Measurements from ENCODE around the gene AP2A1.

DNA sequence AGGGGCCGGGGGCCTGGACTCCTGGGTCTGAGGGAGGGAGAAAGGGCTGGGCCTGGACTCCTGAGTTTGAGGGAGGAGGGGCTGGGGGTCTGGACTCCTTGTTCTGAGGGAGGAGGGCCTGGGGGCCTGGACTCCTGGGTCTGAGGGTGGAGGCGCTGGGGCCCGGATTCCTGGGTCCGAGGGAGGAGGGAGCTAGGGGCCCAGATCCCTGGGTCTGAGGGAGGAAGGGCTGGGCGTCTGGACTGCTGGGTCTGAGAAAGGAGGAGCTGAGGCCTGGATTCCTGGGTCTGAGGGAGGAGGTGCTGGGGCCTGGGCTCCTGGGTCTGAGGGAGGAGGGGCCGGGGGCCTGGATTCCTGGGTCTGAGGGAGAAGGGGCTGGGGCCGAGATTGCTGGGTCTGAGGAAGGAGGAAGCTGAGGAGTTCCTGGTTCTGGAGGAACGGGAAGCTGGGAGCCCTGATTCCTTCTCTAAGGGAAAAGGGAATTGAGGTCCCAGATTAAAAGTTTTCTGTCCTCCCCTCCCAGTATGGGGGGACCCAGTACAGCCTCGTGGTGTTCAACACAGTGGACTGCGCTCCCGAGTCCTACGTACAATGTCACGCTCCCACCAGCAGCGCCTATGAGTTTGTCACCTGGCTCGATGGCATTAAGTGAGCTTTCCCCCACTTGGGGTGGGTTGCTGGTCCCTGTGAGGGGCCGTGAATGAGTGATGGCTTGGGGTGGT, 52.0 kb downstream of the AP2A1 start:
- TF ChIP-seq, protein P1, sequence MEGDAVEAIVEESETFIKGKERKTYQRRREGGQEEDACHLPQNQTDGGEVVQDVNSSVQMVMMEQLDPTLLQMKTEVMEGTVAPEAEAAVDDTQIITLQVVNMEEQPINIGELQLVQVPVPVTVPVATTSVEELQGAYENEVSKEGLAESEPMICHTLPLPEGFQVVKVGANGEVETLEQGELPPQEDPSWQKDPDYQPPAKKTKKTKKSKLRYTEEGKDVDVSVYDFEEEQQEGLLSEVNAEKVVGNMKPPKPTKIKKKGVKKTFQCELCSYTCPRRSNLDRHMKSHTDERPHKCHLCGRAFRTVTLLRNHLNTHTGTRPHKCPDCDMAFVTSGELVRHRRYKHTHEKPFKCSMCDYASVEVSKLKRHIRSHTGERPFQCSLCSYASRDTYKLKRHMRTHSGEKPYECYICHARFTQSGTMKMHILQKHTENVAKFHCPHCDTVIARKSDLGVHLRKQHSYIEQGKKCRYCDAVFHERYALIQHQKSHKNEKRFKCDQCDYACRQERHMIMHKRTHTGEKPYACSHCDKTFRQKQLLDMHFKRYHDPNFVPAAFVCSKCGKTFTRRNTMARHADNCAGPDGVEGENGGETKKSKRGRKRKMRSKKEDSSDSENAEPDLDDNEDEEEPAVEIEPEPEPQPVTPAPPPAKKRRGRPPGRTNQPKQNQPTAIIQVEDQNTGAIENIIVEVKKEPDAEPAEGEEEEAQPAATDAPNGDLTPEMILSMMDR (IDR thresholded peaks at IDR 0.05; ENCODE audit: low read depth, low read length): no peak
- no peak for TF ChIP-seq EZH2phosphoT487 (IDR thresholded peaks at IDR 0.05; ENCODE audit: low read depth)
